ENCODE measurements around the gene IFNGR1. TPM values are rescaled to one million over a fixed set of nuclear protein-coding genes. Genes with fewer than 3 reads are reported as not detected.

The IFNGR1 gene
- total RNA-seq, result 42.9 and 73.6 TPM in 2 replicates

GRCh38 chr6:137218917-137219663 is at the start of gene IFNGR1:
Gene IFNGR1, minus strand, starts transcription at chr6:137219385. Its CDS starts 58 bp downstream, at chr6:137219327.

GRCh38 chr6:137173501-137173900 is 45.7 kb downstream of the IFNGR1 start, which contains the start of gene IL22RA2:
Gene IL22RA2, minus strand, starts transcription at chr6:137173644. Its CDS starts 11,895 bp downstream, at chr6:137161749.

Other genes with a start within 250 kb of the IFNGR1 start
- gene IL20RA, start 174.4 kb downstream of the IFNGR1 start, total RNA-seq, result not detected in 2 replicates
- gene IL22RA2, start 45.7 kb downstream of the IFNGR1 start, total RNA-seq, result not detected in 2 replicates